NCI-H1105 (cell line): ENCODE results near the gene MRPL27.
"Not testable (repeated sequence)": the region's sequence is repeated elsewhere in the genome, so short reads cannot be mapped to it uniquely, and the experiment has no call there.

Experiments used
- DNase-seq: peaks from one replicate; lab custom pipeline; 2025; lab: John Stamatoyannopoulos, UW

MRPL27 gene

GRCh38 chr17:50345432-50346312 lies 27.3 kb downstream of the MRPL27 start, which contains the start of gene XYLT2:
XYLT2 (plus strand) TSS chr17:50346126; CDS start chr17:50346141, 15 bp downstream.
- DNase-seq, result peak; percentile 74

GRCh38 chr17:50344731-50345365 lies 28.1 kb downstream of the MRPL27 start:
- DNase-seq, result no peak

- no peak for DNase-seq
These were observed 33.6 kb downstream of the MRPL27 start for GRCh38 chr17:50339381-50339780.

DNA sequence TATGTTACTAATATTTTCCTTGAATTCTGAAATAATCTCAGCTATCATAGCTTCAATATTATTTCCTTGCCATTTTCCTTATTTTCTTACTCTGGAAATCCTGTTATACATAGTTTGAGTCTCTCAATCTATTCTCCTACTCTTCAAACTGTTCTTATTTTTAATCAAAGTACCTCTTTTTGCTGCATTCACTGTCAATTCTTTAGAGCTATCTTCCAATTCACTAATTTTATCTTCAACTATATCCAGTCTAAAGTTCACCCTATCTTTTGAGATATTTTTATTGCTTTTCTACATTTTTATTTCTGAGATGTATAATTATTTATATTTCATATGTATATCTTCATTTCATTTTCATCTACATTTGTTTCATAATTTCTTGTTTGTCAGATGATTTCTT lies 34.3 kb downstream of the MRPL27 start:
- DNase-seq, result no peak

GRCh38 chr17:50337956-50338355 lies 35.0 kb downstream of the MRPL27 start:
- no peak for DNase-seq

- not testable (repeated sequence) for DNase-seq
These were observed 39.5 kb downstream of the MRPL27 start for GRCh38 chr17:50333291-50334057.

DNA sequence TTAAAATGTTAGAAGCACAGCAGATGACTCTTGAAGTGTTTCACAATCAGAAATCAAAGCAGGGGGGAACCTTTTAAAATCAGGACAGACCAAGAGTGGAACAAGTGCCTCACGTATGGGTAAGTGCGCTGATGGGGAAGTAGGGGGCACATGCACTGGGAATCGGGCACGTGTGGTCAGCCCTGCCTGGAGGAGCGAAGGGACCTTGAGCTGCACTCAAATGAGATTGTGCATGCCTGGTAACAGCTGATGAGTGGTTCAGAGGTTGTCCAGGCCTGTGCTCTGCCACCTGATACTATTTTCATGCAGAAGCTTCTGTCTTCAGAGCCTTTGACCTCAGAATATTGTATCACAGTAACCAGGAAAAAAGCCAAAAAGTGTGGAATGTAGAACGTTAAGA lies 40.8 kb downstream of the MRPL27 start:
- no peak for DNase-seq

- no peak for DNase-seq
These were observed 41.7 kb downstream of the MRPL27 start for GRCh38 chr17:50331085-50331791.

- no peak for DNase-seq
These were observed 42.7 kb downstream of the MRPL27 start for GRCh38 chr17:50330151-50330775.

- no peak for DNase-seq
These were observed 43.3 kb downstream of the MRPL27 start for GRCh38 chr17:50329716-50330115.

DNA sequence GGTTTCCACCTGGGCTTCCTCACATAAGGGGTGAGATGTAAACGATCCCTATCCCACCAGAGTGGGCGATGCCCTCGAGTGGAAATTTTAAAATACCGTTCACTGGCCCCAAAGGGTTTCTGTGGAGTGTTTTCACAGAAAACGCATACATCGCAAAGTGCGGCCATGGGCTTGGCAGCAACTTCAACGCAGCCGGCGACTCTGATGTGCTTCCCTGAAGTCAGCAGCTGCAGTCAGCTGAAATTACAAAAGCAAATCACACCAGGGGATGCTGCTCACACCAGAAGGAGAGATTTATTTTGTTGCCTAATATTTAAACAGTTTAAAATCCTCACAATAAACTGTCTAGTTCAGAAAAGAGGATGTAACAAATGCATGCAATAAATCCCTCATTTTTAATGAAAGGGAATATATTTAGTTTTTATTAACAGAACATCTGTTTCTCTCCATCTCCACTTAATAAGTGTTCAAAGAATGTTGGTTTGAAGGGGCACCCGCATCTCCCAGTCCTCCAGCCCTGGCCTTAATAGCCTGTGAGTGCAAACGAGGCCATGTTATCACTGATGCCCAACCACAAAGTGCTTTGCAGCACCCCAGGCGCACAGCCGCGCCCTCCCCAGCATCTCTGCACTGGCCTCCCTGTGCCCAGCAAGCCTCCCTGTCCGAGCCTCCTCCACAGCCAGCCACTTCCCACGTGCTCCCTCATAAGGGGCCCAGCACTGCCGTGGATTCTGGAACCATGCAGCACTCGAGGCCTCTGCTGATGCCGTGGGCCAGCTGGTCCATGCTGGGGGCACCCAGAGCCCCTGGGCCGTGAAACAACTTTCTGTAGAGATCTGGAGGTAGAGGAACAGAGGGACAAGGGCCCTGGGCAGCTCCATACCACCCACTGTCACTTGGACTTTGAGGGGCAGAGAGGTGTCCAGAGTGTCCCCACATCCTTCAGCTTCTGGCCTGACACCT lies 44.3 kb downstream of the MRPL27 start:
- no peak for DNase-seq

GRCh38 chr17:50326831-50327364 lies 46.1 kb downstream of the MRPL27 start:
- no peak for DNase-seq

- no peak for DNase-seq
These were observed 47.1 kb downstream of the MRPL27 start for GRCh38 chr17:50325906-50326305.

- no peak for DNase-seq
These were observed 49.9 kb downstream of the MRPL27 start for GRCh38 chr17:50323060-50323459.

DNA sequence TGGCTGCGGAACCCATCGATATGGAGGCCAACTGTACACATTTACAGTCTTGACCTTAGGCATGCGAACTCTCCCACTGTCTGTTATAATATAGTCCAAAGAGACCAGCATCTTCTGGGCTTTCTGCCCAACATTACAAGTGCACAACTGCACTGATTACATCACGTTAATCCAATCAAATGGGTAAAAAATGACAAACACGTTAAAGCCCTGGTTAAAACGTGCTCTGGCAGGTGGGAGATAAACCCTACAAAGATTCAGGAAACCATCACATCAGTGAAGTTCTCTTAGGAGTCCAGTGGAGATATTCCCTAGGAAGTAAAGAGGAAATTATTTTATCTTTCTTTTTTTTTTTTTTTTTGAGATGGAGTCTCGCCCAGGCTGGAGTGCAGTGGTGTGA lies 50.7 kb downstream of the MRPL27 start:
- no peak for DNase-seq

- DNase-seq, result no peak
These were observed 53.5 kb downstream of the MRPL27 start for GRCh38 chr17:50319306-50320004.

GRCh38 chr17:50318501-50319285 lies 54.3 kb downstream of the MRPL27 start:
- DNase-seq, result no peak
